GM21360 (cell line): Measurements from ENCODE around the gene CCDC116.
"Not testable (repeated sequence)": the region's sequence is repeated elsewhere in the genome, so short reads cannot be mapped to it uniquely, and the experiment has no call there.

Experiments used
- ATAC-seq: cut with Tn5 transposase; IDR thresholded peaks from one replicate; pipeline ENCODE4 v1.9.1; 2021; ENCODE audit warnings: mild to moderate bottlenecking, moderate library complexity; ENCODE audit not compliant: unreplicated experiment

Gene CCDC116

GRCh38 chr22:21609556-21610157 lies 22.9 kb upstream of the CCDC116 start:
- ATAC-seq = not testable (repeated sequence)

- ATAC-seq = no peak
These were observed 21.2 kb upstream of the CCDC116 start for GRCh38 chr22:21611210-21611977.

GRCh38 chr22:21612858-21613257 lies 19.7 kb upstream of the CCDC116 start:
- ATAC-seq = no peak

GRCh38 chr22:21613553-21614233 lies 18.9 kb upstream of the CCDC116 start:
- ATAC-seq = no peak

- ATAC-seq = no peak
These were observed 16.8 kb upstream of the CCDC116 start for GRCh38 chr22:21615731-21616130.

- not testable (repeated sequence) for ATAC-seq
These were observed 15.2 kb upstream of the CCDC116 start for GRCh38 chr22:21617337-21617736.

- no peak for ATAC-seq
These were observed 11.5 kb upstream of the CCDC116 start for GRCh38 chr22:21621025-21621424.

GRCh38 chr22:21622011-21622918 lies 10.3 kb upstream of the CCDC116 start:
- ATAC-seq = no peak

GRCh38 chr22:21622919-21623647 lies 9.5 kb upstream of the CCDC116 start:
- no peak for ATAC-seq

- ATAC-seq = no peak
These were observed 9.0 kb upstream of the CCDC116 start for GRCh38 chr22:21623648-21623970.

- ATAC-seq = no peak
These were observed 8.3 kb upstream of the CCDC116 start for GRCh38 chr22:21624120-21624879.

- ATAC-seq = no peak
These were observed 7.4 kb upstream of the CCDC116 start for GRCh38 chr22:21624880-21625791.

GRCh38 chr22:21626073-21626734 lies 6.4 kb upstream of the CCDC116 start:
- no peak for ATAC-seq

GRCh38 chr22:21626735-21627469 lies 5.7 kb upstream of the CCDC116 start:
- ATAC-seq = no peak

GRCh38 chr22:21628386-21629254 lies 3.9 kb upstream of the CCDC116 start:
- no peak for ATAC-seq
